AG04450 (cell line): ENCODE data around the gene KIAA0825. TPM values are rescaled to one million over a fixed set of nuclear protein-coding genes. Genes with fewer than 3 reads are reported as not detected.

Experiments
- CTCF ChIA-PET: fragments of 300-600, 350-600 bp; formaldehyde crosslinking; extraction: SDS; loops from one replicate; lab custom pipeline; 2022; ENCODE audit warnings: antibody characterized with exemption, inconsistent platforms; lab: Charles Lee
- POLR2A ChIA-PET: fragments of 350-600 bp; formaldehyde crosslinking; extraction: SDS; loops from one replicate; lab custom pipeline; 2021; ENCODE audit warnings: antibody characterized with exemption, inconsistent platforms; lab: Yijun Ruan, JAX
- DNase-seq: peaks from one replicate; pipeline ENCODE4 v3.0.0-alpha.2; 2011; ENCODE audit warnings: low read depth, low spot score
- H3K27ac ChIP-seq: one replicate; pipeline ENCODE4 v1.5.1; 2012; ENCODE audit warnings: low read depth, low read length, control low read depth
- H3K27me3 ChIP-seq: one replicate; pipeline ENCODE4 v1.6.0; 2012; ENCODE audit warnings: low read length; ENCODE audit not compliant: control insufficient read depth, insufficient read depth
- H3K4me3 ChIP-seq: 2 replicates; pipeline ENCODE4 v1.5.1; 2011; ENCODE audit warnings: mild to moderate bottlenecking, low read depth, low read length, control low read depth
- H3K9me3 ChIP-seq: 2 replicates; pipeline ENCODE4 v1.5.1; 2012; ENCODE audit warnings: low read length; ENCODE audit not compliant: control insufficient read depth, insufficient read depth
- CTCF ChIP-seq: IDR thresholded peaks from 2 replicates; pipeline ENCODE4 v1.5.1; 2011; ENCODE audit warnings: low read depth, low read length, control low read depth, inconsistent platforms
- polyA plus RNA-seq: library from polyadenylated mRNA; depleted of rRNA; stranded (reverse); fragments of >200 nt; gene quantifications from 2 replicates; pipeline ENCODE4 v1.2.3, GENCODE V29; 2011

The KIAA0825 gene
- polyA plus RNA-seq, 1 experiment, result 2.1 TPM

GRCh38 chr5:94199566-94199965 is 418.8 kb downstream of the KIAA0825 start:
- H3K27me3 ChIP-seq, result no peaks in the 10 kb centered on the region
- TF ChIP-seq CTCF, result no peak
- CTCF ChIA-PET, result no interaction called here
- DNase-seq, result no peak
- no peak overlapping the region for H3K4me3 ChIP-seq
- no peak overlapping the region for H3K27ac ChIP-seq
- no peaks in the 10 kb centered on the region for H3K9me3 ChIP-seq
- POLR2A ChIA-PET, result no interaction called here

- no peak for TF ChIP-seq CTCF
- H3K9me3 ChIP-seq, result no peaks in the 10 kb centered on the region
- H3K27me3 ChIP-seq, result no peaks in the 10 kb centered on the region
- no peak overlapping the region for H3K27ac ChIP-seq
- no peak overlapping the region for H3K4me3 ChIP-seq
- no peak for DNase-seq
- CTCF ChIA-PET, result no interaction called here
- POLR2A ChIA-PET, result no interaction called here
These were observed 420.4 kb downstream of the KIAA0825 start for GRCh38 chr5:94197970-94198369.

- ChIA-PET POLR2A (no interaction called here), CTCF (no interaction called here)
- TF ChIP-seq CTCF, result no peak
- Histone ChIP-seq H3K27me3 (no peaks in the 10 kb centered on the region), H3K9me3 (no peaks in the 10 kb centered on the region), H3K27ac (no peak overlapping the region), H3K4me3 (no peak overlapping the region)
- no peak for DNase-seq
These were observed 421.5 kb downstream of the KIAA0825 start for GRCh38 chr5:94196953-94197352.

GRCh38 chr5:94192658-94193391 is 425.6 kb downstream of the KIAA0825 start:
- Histone ChIP-seq H3K27ac (no peak overlapping the region), H3K4me3 (no peak overlapping the region), H3K9me3 (no peaks in the 10 kb centered on the region), H3K27me3 (no peaks in the 10 kb centered on the region)
- no peak for DNase-seq
- TF ChIP-seq CTCF, result no peak
- ChIA-PET CTCF (no interaction called here), POLR2A (no interaction called here)

GRCh38 chr5:94191604-94192003 is 426.8 kb downstream of the KIAA0825 start:
- Histone ChIP-seq H3K27me3 (no peaks in the 10 kb centered on the region), H3K27ac (no peak overlapping the region), H3K9me3 (no peaks in the 10 kb centered on the region), H3K4me3 (no peak overlapping the region)
- DNase-seq, result no peak
- POLR2A ChIA-PET, result no interaction called here
- TF ChIP-seq CTCF, result no peak
- CTCF ChIA-PET, result no interaction called here
